PFSK-1 (cell line): ENCODE results near the gene ANTXR1.

Experiments used
- POLR2AphosphoS5 ChIP-seq: IDR thresholded peaks from 2 replicates; pipeline ENCODE4 v1.6.1; 2012; ENCODE audit warnings: low read depth, mild to moderate bottlenecking, control low read depth, low read length, moderate library complexity
- SIN3A ChIP-seq: IDR thresholded peaks from 2 replicates; pipeline ENCODE4 v1.6.1; 2012; ENCODE audit warnings: mild to moderate bottlenecking, low read length, moderate library complexity, borderline replicate concordance; ENCODE audit not compliant: insufficient read depth

DNA sequence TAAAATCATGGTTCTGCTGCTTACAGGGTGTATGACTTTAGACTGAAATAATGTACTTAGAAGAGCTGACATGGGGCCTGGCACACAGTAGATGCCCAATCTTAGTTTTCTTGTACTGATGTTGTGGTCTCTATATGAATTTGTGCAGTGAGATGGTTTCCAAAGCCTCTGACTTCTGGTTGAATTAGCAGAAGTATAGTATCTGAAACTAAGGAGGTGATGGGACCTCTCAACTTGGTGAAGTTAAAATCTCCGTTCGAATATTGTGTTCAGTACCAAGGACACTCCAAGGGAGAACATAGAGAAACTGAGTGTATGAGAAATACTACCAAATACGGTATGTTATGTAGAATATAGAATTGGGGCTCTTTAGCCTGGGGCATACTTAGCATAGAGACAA is 120.9 kb downstream of the ANTXR1 start:
- TF ChIP-seq POLR2AphosphoS5 (no peak), SIN3A (no peak)
